GM19351 (cell line): ENCODE data around the gene CST4.
A peak's percentile ranks its signal among the peaks of the same experiment; 100 is the strongest.
"Not testable (repeated sequence)": the region's sequence is repeated elsewhere in the genome, so short reads cannot be mapped to it uniquely, and the experiment has no call there.

ENCODE experiments used
- ATAC-seq: cut with Tn5 transposase; IDR thresholded peaks from one replicate; pipeline ENCODE4 v1.9.1; 2021; ENCODE audit warnings: mild to moderate bottlenecking, moderate library complexity; ENCODE audit not compliant: unreplicated experiment

The CST4 gene

DNA sequence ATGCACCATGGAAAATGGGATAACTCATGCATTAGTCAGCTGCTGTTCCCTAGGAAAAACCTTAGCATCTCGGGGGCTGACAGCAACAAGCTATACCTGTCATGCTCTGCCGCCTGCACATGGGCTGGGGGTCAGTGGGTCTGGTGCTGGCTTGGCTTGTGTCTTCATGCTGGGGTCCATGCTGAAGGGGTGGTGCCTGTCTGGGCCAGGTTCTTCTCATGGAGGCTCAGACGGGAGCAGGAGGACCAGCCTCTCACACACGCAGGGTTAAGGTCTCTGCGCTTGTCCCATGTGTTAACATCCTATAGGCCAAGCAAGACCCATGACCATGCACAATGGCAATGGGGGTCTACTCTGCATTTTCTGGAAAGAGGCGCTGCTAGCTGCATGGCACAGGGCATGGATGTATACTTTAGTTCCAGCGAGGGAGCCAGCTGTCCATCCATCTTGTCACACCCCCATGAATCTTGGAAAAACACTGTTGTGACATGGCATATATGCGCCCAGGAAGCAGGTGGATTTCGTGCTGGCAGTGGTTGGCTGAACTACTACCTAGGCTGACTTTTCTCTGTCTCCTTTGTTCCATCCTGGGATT lies 26.5 kb downstream of the CST4 start:
- no peak for ATAC-seq

DNA sequence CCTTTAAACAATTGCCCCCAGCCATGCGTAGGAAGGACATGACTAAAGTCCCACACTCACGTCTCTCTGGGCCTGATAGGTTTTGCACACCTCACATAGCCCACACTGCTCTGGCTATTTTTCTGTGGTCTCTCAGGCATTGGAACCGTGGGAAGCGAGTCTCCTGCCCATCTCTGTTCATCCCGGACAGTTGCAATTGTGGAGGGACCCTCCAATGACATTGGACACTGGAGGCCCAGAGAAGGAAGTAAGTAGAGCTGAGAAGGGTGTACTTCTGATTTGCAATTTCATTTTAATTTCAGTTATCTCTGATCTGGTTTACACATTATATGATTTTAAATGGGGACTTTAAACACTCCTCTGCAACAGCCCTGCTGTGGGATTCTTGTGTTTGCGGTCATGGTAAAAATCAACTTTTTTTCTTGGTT lies 27.8 kb downstream of the CST4 start:
- ATAC-seq = no peak

DNA sequence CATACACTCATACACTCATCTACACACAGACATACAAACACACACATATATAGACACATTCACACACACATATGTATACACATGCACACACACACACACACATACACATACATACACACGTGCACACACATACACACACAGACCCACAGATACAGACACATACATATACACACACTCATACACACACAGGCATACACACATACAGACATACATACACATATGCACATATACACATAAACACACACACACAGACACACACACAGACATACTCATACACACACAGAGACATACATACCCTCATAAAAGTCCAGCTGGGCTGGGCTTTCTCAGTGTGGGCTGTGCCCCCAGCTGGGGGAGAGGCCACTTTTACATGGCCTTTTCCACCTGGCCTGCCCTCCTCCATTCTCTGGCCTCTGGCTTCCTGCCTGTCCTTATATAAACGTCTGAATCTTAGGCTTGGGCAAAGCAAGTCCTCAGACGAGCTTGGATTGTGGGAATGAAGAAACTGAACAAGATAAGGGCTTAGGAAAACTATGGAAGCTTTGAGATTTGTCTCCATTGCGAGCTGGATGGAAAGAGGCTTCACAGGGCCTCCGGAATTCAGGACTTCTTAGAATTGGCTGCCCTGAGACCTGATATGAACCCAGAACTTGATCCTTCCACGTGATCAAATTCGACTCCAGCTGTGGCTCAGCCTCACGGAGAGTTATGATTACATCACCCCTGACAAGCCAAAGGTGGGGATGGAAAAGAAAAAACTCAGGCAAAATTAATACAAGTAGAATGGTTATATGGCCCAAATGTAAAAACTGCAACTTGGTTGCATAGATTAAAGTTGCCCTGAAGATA lies 28.6 kb downstream of the CST4 start:
- ATAC-seq = no peak

DNA sequence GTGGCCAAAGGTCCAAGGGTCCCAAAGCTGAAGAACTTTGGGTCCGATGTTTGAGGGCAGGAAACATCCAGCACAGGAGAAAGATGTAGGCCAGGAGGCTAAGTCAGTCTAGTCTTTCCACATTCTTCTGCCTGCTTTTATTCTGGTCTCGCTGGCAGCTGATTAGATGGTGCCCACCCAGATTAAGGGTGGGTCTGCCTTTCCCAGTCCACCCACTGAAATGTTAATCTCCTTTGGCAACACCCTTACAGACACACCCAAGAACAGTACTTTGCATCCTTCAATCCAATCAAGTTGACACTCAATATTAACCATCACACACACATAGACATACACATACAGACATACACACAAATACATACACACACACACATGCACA lies 29.2 kb downstream of the CST4 start:
- ATAC-seq = not testable (repeated sequence)

DNA sequence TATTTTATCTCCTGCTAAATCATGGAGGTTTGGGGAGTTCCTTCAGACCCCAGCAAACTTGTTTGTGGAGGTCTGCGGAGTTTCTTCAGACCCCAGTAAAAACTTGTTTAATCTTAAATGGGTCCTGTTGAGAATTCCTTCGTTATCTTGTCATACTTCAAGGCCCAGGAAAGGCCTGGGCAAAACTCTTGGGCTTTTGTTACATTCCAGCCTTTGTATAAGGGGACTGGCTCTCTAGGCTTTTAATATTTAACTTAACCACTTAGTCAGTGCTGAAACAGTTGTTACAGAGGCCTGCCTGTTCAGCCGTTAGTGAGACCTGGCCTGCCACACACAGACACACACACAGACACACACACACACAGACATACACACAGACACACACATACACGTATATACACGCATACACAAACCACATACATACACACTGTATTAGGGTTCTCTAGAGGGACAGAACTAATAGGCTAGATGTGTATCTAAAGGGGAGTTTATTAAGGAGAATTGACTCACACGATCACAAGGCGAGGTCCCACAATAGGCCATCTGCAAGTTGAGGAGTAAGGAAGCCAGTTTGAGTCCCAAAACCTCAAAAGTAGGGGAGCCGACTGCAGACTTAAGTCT lies 29.7 kb downstream of the CST4 start:
- ATAC-seq = no peak

DNA sequence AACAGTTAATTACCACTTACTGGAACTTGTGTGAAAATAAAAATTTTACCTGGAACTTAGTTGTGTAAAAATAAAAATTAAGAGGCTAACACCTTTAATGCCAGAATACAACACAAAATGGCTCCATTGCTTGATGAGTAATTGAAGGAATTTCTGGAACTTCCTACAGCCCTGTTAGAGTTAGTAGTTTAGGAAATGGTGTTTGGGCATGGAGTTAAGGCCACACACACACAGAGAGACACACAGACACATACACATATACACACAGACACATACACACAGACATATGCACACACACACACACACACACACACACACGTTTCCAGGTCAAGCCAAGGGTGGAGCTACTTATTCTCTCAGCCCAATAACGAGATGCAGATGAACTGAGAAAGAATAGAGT lies 30.5 kb downstream of the CST4 start:
- no peak for ATAC-seq

DNA sequence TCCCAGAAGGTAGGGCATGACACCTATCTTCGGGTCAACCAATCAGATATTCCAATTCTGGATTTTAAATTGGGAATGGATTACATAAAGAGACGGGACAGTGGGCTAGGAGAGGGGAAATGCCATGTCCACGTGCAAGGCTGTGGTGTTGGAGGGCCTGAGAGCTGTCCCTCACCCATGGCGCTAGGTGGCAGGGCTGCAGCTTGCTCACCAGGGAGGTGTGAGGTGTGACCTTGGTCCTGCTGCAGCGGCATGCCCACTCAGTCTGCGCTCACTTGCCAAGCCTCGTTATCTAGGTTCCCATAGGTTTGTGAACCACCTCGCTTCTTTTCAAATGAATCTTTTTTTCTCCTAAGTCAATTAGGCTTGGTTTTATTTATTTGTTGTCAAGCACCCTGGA lies 31.6 kb downstream of the CST4 start:
- no peak for ATAC-seq

DNA sequence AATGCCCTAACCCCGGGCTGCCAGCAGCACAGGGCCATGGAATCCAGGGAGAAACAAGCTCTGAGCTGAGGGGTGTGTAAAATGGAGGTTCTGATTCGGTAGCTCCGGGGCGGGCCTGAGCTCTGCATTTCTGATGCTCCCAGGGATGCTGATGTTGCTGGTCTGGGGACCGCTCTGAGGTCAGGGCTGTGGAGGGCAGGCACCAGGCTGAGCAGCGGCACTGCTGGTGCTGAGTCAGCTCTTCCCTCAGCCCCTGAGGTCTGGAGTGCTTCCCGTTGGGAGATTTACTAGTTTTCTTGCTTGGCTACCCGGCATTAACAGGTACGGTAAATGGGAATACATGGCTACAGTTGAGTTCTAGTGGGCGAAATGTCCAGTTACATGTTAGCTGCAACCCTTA lies 32.5 kb downstream of the CST4 start:
- ATAC-seq = no peak

DNA sequence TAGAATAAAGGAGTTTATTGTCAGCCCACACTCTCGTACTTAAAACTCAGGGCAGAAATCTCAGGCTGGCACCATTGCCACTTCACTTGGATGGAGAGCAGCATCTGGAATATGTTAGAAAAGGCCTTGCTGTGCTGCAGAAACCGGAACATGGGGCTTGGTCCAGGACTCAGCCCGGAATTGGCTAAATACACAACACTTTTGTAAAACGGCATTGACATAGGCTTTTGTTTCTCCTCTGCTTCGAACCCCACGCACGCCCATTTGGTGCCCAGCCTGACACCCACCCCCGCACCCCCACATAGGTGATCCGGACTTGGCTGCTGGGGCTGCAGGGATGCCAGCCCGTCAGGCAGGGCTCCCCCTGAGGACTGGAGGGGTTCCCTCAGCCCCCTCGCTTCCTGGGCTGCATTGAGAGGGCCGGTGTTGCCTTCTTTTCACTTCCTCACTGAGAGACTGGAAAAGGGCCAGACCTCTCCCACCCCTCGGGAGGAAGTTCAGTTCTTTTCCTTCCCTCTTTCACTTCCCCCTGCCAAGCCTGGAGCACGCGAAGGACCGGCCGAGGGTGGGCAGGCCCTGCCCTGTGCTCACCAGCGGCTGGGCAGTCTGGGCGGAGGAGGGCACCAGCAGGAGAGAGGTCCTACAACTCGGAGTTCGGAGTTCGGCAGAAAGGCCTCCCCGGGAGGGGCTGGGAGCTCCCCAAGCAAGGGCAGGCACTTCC lies 33.2 kb downstream of the CST4 start:
- no peak for ATAC-seq

DNA sequence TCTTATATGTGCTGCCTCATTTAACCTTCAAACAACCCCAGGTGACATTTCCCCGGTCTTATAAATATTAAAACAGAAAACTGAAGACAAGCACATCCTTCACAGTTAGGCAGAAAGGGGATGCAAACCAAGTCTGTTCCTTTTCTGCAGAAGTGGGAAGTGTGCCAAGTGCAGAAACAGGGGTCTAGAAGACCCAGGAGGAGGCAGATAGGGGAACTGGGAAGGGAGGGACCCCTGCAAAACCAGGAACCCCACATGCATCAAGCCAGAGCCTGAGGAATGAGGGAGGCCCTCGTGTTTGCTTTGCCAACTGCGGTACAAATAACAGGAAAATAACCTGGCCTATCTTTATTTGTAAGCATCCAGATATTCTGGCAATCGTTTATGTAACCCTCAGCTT lies 34.1 kb downstream of the CST4 start:
- no peak for ATAC-seq

DNA sequence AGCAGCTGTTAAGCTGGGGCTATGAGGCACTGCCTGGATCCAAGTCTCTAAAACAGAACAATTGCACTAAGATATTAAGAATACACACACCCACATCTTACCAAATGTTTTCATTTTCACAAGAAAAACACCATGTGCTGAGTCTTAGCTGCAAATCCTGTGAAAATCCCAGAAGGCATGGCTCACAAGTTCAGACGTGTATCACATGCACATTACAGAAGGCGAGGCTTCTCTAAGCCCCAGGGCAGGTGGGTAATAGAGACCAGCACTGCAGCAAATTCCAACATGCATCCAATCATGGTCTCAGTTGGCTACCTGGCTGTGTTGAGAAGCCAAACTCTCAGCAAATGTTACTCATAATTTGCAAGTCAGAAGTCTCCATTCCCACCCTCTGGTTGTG lies 34.8 kb downstream of the CST4 start:
- no peak for ATAC-seq

DNA sequence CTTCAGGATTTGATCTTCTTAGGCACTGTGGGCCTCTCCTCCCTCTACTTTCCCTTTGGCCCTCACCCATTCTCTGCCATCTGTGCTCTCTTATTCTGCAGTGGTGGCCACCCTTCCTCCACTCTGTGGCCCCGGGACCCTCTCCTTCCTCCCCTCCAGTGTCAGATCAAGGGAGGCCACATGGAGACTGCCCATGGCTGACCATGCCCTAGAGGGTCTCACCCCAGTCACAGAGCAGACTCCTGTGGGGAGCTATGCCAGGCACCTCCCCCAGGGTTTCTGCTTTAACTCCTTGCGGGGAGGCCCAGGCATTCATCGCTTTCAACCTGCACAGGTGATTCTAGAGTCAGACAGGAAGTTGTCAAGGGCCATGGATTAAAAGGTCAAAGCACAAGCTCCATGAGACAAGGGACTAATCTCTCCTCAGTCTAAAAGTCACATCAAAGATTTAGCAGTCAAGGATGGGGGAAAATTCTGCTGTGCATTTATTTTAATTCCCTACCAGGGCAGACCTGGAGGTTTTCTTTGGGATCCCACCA lies 35.4 kb downstream of the CST4 start:
- no peak for ATAC-seq

DNA sequence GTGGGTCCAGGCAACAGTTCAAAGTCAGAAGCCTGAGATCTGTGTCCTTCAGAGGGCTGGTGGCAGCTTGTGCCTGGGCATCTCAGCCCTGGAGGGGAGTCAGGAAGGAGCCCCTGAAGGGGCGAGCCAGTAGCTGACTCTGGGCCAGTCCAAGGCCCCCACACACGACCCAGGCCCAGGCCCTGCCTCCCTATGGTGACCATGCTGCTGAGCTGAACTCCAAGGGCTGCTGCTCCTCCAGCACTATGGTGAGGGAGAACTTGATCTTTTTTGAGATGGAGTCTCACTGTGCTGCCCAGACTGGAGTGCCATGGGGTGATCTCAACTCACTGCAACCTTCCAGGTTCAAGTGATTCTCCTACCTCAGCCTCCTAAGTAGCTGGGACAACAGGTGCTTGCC lies 35.9 kb downstream of the CST4 start:
- no peak for ATAC-seq

DNA sequence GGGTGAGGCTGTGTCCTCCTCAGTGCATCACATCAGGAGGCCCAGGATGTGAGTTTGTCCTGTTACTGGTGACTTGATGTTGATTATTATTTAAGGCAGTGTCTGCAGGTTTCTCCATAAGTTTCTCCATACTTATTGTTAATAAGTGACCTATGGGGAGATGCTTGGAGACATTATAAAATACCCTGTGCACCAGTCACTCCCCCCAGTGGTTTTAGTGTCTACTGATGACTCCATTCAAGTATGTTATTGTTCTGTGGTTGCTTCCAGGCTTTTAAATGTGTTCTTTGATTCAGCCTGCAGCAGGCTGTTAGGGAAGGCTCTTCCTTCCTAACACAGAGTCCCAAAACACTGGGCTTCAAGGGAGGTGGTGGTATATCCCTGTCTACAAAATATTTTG lies 36.5 kb downstream of the CST4 start:
- no peak for ATAC-seq

DNA sequence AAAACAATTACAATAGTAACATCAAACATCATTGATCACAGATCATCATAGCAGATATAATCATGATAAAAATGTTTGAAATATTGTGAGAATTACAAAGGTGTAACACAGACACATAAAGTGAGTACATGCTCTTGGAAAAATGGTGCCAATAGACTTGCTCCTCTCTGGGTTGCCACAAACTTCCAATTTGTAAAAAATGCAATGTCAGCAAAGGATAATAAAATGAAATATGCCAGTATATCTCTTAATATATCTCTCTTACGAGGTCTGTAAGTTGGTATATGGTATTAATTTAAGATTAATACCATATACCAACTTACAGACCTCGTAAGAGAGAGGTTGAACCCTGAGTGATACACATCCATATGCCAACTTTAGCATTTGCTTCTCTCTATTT lies 37.7 kb downstream of the CST4 start:
- no peak for ATAC-seq

DNA sequence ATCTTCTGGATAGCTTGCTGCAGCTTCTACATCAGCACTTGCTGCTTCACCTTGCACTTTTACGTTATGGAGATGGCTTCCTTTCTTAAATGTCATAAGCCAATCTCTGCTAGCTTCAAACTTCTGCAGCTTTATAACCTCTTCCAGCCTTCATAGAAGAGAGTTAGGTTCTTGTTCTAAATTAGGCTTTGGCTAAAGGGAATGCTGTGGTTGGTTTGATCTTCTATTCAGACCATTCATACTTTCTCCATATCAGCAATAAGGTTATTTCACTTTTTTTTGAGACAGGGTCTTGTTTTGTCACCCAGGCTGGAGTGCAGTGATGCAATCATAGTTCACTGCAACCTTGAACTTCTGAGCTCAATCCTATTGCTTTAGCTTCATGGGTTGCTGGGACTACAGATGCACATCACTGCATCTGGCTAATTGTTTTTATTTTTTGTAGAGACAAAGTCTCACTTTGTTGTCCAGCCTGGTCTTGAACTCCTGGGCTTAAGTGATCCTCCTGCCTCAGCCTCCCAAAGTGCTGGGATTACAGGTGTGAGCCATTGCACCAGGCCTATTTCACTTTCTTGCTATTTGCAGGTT lies 38.9 kb downstream of the CST4 start:
- no peak for ATAC-seq

DNA sequence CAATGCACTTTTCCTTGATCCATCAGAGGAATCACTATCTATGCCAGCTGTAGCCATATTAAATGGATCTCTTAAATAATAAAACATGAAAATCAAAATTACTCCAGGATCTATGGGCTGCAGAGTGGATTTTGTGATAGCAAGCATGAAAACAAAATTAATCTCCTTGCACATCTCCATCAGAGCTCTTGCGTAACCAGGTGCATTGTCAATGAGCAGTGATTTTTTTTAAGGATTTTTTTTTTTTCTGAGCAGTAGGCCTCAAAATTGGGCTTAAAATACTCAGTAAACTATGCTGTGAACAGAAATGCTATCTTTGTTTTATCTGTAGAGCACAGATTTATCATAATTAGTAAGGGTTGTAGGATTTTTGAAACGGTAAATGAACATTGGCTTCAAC lies 39.6 kb downstream of the CST4 start:
- no peak for ATAC-seq

DNA sequence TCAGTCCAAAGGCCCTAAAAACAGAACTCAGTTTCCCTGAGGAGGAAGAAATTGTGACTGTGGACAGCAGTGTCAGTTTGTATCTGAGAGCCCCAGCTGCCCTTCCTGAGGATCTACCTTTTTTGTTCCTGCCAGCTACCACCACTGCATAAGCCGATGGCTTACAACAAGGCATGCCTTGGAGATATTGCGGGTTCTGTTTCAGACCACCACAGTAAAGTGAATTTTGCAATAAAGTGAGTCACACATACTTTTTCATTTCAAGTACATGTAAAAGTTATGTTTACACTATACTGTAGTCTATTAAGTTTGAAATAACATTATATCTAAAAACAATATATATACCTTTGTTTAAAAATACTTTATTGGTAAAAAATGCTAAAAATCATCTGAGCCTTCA lies 41.5 kb downstream of the CST4 start:
- no peak for ATAC-seq

DNA sequence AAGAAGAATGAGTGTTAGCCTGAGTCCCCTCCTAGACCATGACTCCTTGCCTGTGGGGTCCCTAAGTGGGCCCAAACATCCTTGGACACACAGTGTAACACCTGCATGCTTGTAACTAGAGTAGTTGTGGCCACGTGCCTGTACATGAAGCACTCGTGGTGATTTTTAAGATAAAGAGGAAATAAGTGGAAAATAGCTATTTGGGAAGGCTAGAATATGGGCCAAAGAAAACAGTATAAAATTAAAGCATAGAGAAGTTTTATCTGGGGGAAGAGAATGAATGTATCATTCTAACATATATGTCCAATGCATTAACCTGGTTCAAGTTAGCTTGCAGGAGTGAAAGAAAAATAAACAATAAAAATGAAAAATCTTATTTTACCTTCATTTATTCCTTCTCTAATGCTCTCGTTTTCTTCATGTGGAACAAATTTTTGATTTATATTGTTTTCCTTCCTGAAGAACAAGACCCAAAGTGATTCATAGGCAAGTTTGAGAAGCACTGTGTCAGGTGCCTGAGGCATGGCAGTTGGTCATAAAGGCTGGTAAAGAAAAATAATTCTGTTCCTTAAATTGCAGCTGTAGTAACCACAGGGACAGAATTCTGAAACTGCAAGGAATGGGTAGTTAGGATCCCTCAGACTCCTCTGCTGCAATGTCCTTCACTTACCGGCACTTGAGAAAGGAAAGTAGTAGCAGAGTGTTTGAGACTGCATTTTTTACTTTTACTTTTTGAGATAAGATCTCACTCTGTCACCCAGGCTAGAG lies 42.5 kb downstream of the CST4 start:
- ATAC-seq = no peak

DNA sequence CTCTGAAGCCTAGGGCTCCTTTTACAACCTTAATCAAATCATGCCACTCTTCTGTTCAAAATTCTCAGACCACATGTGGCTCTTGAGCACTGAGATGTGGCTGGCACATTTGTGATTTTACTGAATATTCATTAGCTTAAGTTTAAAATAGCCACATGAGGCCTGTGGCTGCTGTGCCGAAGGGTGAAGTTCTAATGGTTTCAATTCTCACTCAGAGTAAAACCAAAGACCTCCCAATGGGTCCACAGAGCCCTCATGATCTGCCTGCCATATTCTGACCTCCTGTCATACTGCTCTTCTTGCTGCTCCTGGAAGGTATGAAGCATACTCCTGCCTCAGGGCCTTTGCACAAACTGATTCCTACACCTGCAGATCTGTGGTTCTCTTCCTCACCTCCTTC lies 43.3 kb downstream of the CST4 start:
- ATAC-seq = peak; percentile 52
